OCI-LY3 (cell line): ENCODE data around the gene CENPS.

Experiments
- EZH2phosphoT487 ChIP-seq: fragments of 200-600 bp; shearing (Covaris generic); IDR thresholded peaks from 2 replicates; pipeline ENCODE4 v1.6.1; 2018; ENCODE audit warnings: antibody characterized with exemption, mixed run types, low read depth
- TF ChIP-seq, protein P1 (sequence below): fragments of 200-600, 300-600 bp; sonication (generic); IDR thresholded peaks from 2 replicates; pipeline ENCODE4 v1.5.1; 2014; ENCODE audit warnings: antibody characterized with exemption, low read length, low read depth

- TF ChIP-seq, protein P1, sequence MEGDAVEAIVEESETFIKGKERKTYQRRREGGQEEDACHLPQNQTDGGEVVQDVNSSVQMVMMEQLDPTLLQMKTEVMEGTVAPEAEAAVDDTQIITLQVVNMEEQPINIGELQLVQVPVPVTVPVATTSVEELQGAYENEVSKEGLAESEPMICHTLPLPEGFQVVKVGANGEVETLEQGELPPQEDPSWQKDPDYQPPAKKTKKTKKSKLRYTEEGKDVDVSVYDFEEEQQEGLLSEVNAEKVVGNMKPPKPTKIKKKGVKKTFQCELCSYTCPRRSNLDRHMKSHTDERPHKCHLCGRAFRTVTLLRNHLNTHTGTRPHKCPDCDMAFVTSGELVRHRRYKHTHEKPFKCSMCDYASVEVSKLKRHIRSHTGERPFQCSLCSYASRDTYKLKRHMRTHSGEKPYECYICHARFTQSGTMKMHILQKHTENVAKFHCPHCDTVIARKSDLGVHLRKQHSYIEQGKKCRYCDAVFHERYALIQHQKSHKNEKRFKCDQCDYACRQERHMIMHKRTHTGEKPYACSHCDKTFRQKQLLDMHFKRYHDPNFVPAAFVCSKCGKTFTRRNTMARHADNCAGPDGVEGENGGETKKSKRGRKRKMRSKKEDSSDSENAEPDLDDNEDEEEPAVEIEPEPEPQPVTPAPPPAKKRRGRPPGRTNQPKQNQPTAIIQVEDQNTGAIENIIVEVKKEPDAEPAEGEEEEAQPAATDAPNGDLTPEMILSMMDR = no peak
- no peak for TF ChIP-seq EZH2phosphoT487
Observed at GRCh38 chr1:10384219-10384618, 46.0 kb upstream of the CENPS start.
